Measurements from ENCODE around the gene MAPK8IP1.

DNA sequence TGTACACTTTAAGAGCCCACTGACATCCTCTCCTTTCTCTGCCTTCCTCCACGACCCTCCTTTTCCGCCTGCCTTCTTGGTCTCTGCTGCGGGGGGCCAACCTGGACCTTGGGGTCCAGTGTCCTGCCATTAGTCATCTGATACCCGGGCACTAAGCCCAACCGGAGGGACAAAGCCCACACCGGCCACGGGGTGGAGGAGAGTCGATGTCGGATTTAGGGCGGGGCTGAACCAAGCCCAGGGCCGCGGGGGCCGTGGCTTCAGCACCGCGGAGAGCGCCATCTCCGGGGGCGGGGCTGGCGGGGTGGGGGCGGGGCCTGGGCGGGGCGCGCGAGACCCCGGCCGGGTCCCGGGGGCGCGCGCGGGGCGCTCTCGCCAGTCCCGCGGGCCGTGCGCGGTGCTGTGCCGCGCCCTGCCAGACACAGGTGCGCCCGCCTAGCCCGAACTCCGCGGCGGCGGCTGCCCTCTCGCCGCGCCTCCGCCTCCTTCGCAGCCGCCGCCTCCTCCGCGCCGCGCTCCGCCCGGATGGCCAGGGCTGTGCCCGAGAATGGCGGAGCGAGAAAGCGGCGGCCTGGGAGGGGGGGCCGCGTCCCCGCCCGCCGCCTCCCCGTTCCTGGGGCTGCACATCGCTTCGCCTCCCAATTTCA lies at the start of gene MAPK8IP1:
- TF ChIP-seq CTCF (IDR thresholded peaks at IDR 0.05) = no peak
- TF ChIP-seq, protein P1, sequence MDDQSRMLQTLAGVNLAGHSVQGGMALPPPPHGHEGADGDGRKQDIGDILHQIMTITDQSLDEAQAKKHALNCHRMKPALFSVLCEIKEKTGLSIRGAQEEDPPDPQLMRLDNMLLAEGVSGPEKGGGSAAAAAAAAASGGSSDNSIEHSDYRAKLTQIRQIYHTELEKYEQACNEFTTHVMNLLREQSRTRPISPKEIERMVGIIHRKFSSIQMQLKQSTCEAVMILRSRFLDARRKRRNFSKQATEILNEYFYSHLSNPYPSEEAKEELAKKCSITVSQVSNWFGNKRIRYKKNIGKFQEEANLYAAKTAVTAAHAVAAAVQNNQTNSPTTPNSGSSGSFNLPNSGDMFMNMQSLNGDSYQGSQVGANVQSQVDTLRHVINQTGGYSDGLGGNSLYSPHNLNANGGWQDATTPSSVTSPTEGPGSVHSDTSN (IDR thresholded peaks at IDR 0.05) = no peak
- no peak for TF ChIP-seq NFE2L2 (conservative IDR thresholded peaks at IDR 0.05; ENCODE audit: low read length)

All from A549 (cell line).